HG02970 (cell line): ENCODE measurements around the gene C5AR2.
"Not testable (repeated sequence)": the region's sequence is repeated elsewhere in the genome, so short reads cannot be mapped to it uniquely, and the experiment has no call there.

Experiments
- ATAC-seq: cut with Tn5 transposase; IDR thresholded peaks from one replicate; pipeline ENCODE4 v1.9.1; 2021; ENCODE audit warnings: mild to moderate bottlenecking, moderate library complexity, moderate number of reproducible peaks; ENCODE audit not compliant: unreplicated experiment, low FRiP score

Gene C5AR2

GRCh38 chr19:47331931-47332547 lies at the start of gene C5AR2:
Gene C5AR2 (plus strand): TSS chr19:47332175. CDS start chr19:47340800, 8,625 bp downstream.
- no peak for ATAC-seq

GRCh38 chr19:47283405-47284059 lies 48.4 kb upstream of the C5AR2 start:
- no peak for ATAC-seq

- no peak for ATAC-seq
These were observed 47.6 kb upstream of the C5AR2 start for GRCh38 chr19:47284324-47284899.

GRCh38 chr19:47296036-47296435 lies 35.9 kb upstream of the C5AR2 start:
- ATAC-seq: no peak

- ATAC-seq: not testable (repeated sequence)
These were observed 31.1 kb upstream of the C5AR2 start for GRCh38 chr19:47300867-47301266.

- ATAC-seq: no peak
These were observed 29.7 kb upstream of the C5AR2 start for GRCh38 chr19:47302249-47302648.

GRCh38 chr19:47303966-47304365 lies 28.0 kb upstream of the C5AR2 start:
- no peak for ATAC-seq

GRCh38 chr19:47305309-47305751 lies 26.6 kb upstream of the C5AR2 start:
- no peak for ATAC-seq

- no peak for ATAC-seq
These were observed 25.7 kb upstream of the C5AR2 start for GRCh38 chr19:47306303-47306702.

- no peak for ATAC-seq
These were observed 22.9 kb upstream of the C5AR2 start for GRCh38 chr19:47309038-47309437.

- ATAC-seq: no peak
These were observed 22.4 kb upstream of the C5AR2 start, which contains the start of gene C5AR1 for GRCh38 chr19:47309608-47310007. Gene C5AR1 (plus strand): TSS chr19:47309861. CDS start chr19:47309896, 35 bp downstream.

GRCh38 chr19:47310323-47310722 lies 21.7 kb upstream of the C5AR2 start:
- ATAC-seq: no peak

GRCh38 chr19:47310819-47311218 lies 21.2 kb upstream of the C5AR2 start:
- no peak for ATAC-seq

GRCh38 chr19:47312366-47313006 lies 19.5 kb upstream of the C5AR2 start:
- ATAC-seq: no peak

- ATAC-seq: no peak
These were observed 18.1 kb upstream of the C5AR2 start for GRCh38 chr19:47313754-47314295.

- ATAC-seq: no peak
These were observed 16.7 kb upstream of the C5AR2 start for GRCh38 chr19:47315125-47315821.

- no peak for ATAC-seq
These were observed 15.5 kb upstream of the C5AR2 start for GRCh38 chr19:47316513-47316912.

GRCh38 chr19:47319923-47320871 lies 11.8 kb upstream of the C5AR2 start:
- ATAC-seq: no peak

GRCh38 chr19:47321630-47322029 lies 10.3 kb upstream of the C5AR2 start:
- no peak for ATAC-seq
